ENCODE results near the gene XPO4.
"Not testable (repeated sequence)": the region's sequence is repeated elsewhere in the genome, so short reads cannot be mapped to it uniquely, and the experiment has no call there.

XPO4 gene

GRCh38 chr13:20869540-20869939 lies 33.0 kb downstream of the XPO4 start:
- Histone ChIP-seq H4K20me1 (ENCODE audit: insufficient read depth) (peaks cover 6% of the 10 kb centered on the region; the same call in 1 of the 2 replicates), H3K4me3 (IDR thresholded peaks at IDR 0.05; ENCODE audit: insufficient read depth, low read depth, low read length) (no peak overlapping the region), H3K27me3 (ENCODE audit: insufficient read depth, low read depth) (no peaks in the 10 kb centered on the region), H3K27ac (no peak overlapping the region), H3K4me1 (ENCODE audit: low read depth, poor library complexity, severe bottlenecking) (peaks cover 16% of the 10 kb centered on the region), H3K4me2 (no peak overlapping the region), H3K9ac (no peak overlapping the region), H3K79me2 (ENCODE audit: insufficient read depth, low read depth) (peaks cover 35% of the 10 kb centered on the region), H3K36me3 (ENCODE audit: insufficient read depth) (no peaks in the 10 kb centered on the region), H2AFZ (ENCODE audit: low read depth) (no peak overlapping the region)
- no peak for TF ChIP-seq CTCF (conservative IDR thresholded peaks at IDR 0.05; ENCODE audit: low read depth, low read length)

- TF ChIP-seq CTCF (conservative IDR thresholded peaks at IDR 0.05; ENCODE audit: low read depth, low read length): no peak
- Histone ChIP-seq H3K36me3 (ENCODE audit: insufficient read depth) (no peaks in the 10 kb centered on the region), H3K9ac (no peak overlapping the region), H3K4me2 (no peak overlapping the region), H3K4me1 (ENCODE audit: low read depth, poor library complexity, severe bottlenecking) (peaks cover 18% of the 10 kb centered on the region), H3K27me3 (ENCODE audit: insufficient read depth, low read depth) (no peaks in the 10 kb centered on the region), H3K79me2 (ENCODE audit: insufficient read depth, low read depth) (peaks cover 15% of the 10 kb centered on the region), H4K20me1 (ENCODE audit: insufficient read depth) (peaks cover 6% of the 10 kb centered on the region; the same call in 1 of the 2 replicates), H3K27ac (no peak overlapping the region), H2AFZ (ENCODE audit: low read depth) (no peak overlapping the region), H3K4me3 (IDR thresholded peaks at IDR 0.05; ENCODE audit: insufficient read depth, low read depth, low read length) (no peak overlapping the region)
Measured at GRCh38 chr13:20867408-20867807, 35.1 kb downstream of the XPO4 start.

- not testable (repeated sequence) for H3K79me2 ChIP-seq (ENCODE audit: insufficient read depth, low read depth); H3K36me3 ChIP-seq (ENCODE audit: insufficient read depth); H3K27me3 ChIP-seq (ENCODE audit: insufficient read depth, low read depth); H3K4me3 ChIP-seq (IDR thresholded peaks at IDR 0.05; ENCODE audit: insufficient read depth, low read depth, low read length); H3K4me2 ChIP-seq; H4K20me1 ChIP-seq (ENCODE audit: insufficient read depth); H2AFZ ChIP-seq (ENCODE audit: low read depth); H3K9ac ChIP-seq; H3K27ac ChIP-seq
- peaks cover 18% of the 10 kb centered on the region for H3K4me1 ChIP-seq (ENCODE audit: low read depth, poor library complexity, severe bottlenecking)
Measured at GRCh38 chr13:20861666-20862065, 40.9 kb downstream of the XPO4 start.

- H3K27ac ChIP-seq: no peak overlapping the region
- H4K20me1 ChIP-seq (ENCODE audit: insufficient read depth): no peaks in the 10 kb centered on the region
- H3K36me3 ChIP-seq (ENCODE audit: insufficient read depth): no peaks in the 10 kb centered on the region
- no peak overlapping the region for H2AFZ ChIP-seq (ENCODE audit: low read depth)
- no peak for TF ChIP-seq CTCF (conservative IDR thresholded peaks at IDR 0.05; ENCODE audit: low read depth, low read length)
- H3K4me2 ChIP-seq: no peak overlapping the region
- H3K9ac ChIP-seq: no peak overlapping the region
- peaks cover 14% of the 10 kb centered on the region for H3K4me1 ChIP-seq (ENCODE audit: low read depth, poor library complexity, severe bottlenecking)
- H3K79me2 ChIP-seq (ENCODE audit: insufficient read depth, low read depth): no peaks in the 10 kb centered on the region; the same call in 1 of the 2 replicates
- H3K27me3 ChIP-seq (ENCODE audit: insufficient read depth, low read depth): no peaks in the 10 kb centered on the region
- no peak overlapping the region for H3K4me3 ChIP-seq (IDR thresholded peaks at IDR 0.05; ENCODE audit: insufficient read depth, low read depth, low read length)
Measured at GRCh38 chr13:20860844-20861243, 41.7 kb downstream of the XPO4 start.

DNA sequence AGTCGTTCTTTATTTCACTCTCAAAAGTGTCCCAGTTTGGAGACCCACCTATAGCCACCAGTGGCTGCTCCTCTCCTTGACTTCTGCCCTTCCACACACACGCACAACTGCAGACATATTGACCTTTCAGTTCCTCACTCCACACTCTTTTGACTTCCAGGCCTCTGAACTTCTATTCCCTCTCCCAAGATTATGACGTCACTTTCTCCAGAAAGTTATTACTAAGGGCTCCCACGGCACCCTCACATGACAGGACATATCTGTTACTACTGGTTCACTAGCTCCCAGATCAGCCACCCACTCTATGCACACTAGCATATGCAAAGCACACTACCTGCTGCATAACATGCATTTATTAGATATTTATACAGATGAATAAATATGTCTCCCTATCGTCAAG lies 45.9 kb downstream of the XPO4 start:
- H3K36me3 ChIP-seq (ENCODE audit: insufficient read depth): no peaks in the 10 kb centered on the region
- H3K79me2 ChIP-seq (ENCODE audit: insufficient read depth, low read depth): no peaks in the 10 kb centered on the region

More for the DNA sequence above, 45.9 kb downstream of the XPO4 start:
- H3K27ac ChIP-seq: no peak overlapping the region
- H3K4me1 ChIP-seq (ENCODE audit: low read depth, poor library complexity, severe bottlenecking): no peaks in the 10 kb centered on the region
- TF ChIP-seq CTCF (conservative IDR thresholded peaks at IDR 0.05; ENCODE audit: low read depth, low read length): no peak
- H4K20me1 ChIP-seq (ENCODE audit: insufficient read depth): no peaks in the 10 kb centered on the region
- no peak overlapping the region for H2AFZ ChIP-seq (ENCODE audit: low read depth)
- H3K4me3 ChIP-seq (IDR thresholded peaks at IDR 0.05; ENCODE audit: insufficient read depth, low read depth, low read length): no peak overlapping the region
- H3K4me2 ChIP-seq: no peak overlapping the region
- no peak overlapping the region for H3K9ac ChIP-seq
- H3K27me3 ChIP-seq (ENCODE audit: insufficient read depth, low read depth): no peaks in the 10 kb centered on the region
